Keratinocyte (primary cell): ENCODE data around the gene PPP2R5E.

Experiments
- EZH2 ChIP-seq: IDR thresholded peaks from one replicate; pipeline ENCODE4 v1.6.1; 2012; ENCODE audit warnings: inconsistent platforms, mild to moderate bottlenecking, low read length, moderate library complexity
- TF ChIP-seq, protein P1 (sequence below), 3 experiments: IDR thresholded peaks in 1 of 3; conservative IDR thresholded peaks in 1 of 3; optimal IDR thresholded peaks in 1 of 3; 2 replicates in 2 of 3; 3 replicates in 1 of 3; pipeline versions ENCODE3 to v1.5.1; 2011; ENCODE audit warnings: low read length in 3 of 3, mild to moderate bottlenecking in 3 of 3, moderate library complexity in 2 of 3, control low read depth in 1 of 3, inconsistent platforms in 1 of 3; ENCODE audit not compliant: insufficient read depth in 2 of 3; ENCODE audit errors: extremely low read depth in 1 of 3

DNA sequence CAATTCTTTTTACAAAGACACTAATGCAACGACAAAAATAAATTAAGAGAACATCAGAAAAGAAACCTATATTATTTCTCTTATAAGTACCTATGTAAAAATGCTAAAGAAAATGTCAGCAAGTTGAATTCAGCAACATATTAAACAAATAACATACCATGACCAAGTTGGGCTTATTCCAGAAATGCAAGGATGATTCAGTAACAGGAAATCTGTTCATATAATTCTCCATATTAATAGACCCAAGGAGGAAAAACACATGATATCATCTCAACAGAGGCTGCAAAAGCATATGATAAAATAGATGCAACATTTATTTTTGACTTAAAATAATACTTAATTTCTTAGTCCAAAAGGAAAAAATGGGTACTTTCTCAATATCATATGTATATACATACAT lies 199.3 kb downstream of the PPP2R5E start:
- TF ChIP-seq EZH2 = no peak
- TF ChIP-seq, protein P1, sequence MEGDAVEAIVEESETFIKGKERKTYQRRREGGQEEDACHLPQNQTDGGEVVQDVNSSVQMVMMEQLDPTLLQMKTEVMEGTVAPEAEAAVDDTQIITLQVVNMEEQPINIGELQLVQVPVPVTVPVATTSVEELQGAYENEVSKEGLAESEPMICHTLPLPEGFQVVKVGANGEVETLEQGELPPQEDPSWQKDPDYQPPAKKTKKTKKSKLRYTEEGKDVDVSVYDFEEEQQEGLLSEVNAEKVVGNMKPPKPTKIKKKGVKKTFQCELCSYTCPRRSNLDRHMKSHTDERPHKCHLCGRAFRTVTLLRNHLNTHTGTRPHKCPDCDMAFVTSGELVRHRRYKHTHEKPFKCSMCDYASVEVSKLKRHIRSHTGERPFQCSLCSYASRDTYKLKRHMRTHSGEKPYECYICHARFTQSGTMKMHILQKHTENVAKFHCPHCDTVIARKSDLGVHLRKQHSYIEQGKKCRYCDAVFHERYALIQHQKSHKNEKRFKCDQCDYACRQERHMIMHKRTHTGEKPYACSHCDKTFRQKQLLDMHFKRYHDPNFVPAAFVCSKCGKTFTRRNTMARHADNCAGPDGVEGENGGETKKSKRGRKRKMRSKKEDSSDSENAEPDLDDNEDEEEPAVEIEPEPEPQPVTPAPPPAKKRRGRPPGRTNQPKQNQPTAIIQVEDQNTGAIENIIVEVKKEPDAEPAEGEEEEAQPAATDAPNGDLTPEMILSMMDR (optimal IDR thresholded peaks at IDR 0.05 in 1 of 3, IDR thresholded peaks at IDR 0.05 in 1 of 3, conservative IDR thresholded peaks at IDR 0.05 in 1 of 3; ENCODE audit: extremely low read depth in 1 of 3, insufficient read depth in 2 of 3, low read length in 3 of 3) = no peak
